HG02885 (cell line): ENCODE measurements around the gene DENND10.
"Not testable (repeated sequence)": the region's sequence is repeated elsewhere in the genome, so short reads cannot be mapped to it uniquely, and the experiment has no call there.

Experiments
- ATAC-seq: cut with Tn5 transposase; IDR thresholded peaks from one replicate; pipeline ENCODE4 v1.9.1; 2021; ENCODE audit warnings: mild to moderate bottlenecking; ENCODE audit not compliant: unreplicated experiment, poor library complexity

DENND10 gene

GRCh38 chr10:119096641-119097415, 7.1 kb upstream of the DENND10 start:
- ATAC-seq: not testable (repeated sequence)

- ATAC-seq: no peak
Observed at GRCh38 chr10:119098576-119098975, 5.3 kb upstream of the DENND10 start.

DNA sequence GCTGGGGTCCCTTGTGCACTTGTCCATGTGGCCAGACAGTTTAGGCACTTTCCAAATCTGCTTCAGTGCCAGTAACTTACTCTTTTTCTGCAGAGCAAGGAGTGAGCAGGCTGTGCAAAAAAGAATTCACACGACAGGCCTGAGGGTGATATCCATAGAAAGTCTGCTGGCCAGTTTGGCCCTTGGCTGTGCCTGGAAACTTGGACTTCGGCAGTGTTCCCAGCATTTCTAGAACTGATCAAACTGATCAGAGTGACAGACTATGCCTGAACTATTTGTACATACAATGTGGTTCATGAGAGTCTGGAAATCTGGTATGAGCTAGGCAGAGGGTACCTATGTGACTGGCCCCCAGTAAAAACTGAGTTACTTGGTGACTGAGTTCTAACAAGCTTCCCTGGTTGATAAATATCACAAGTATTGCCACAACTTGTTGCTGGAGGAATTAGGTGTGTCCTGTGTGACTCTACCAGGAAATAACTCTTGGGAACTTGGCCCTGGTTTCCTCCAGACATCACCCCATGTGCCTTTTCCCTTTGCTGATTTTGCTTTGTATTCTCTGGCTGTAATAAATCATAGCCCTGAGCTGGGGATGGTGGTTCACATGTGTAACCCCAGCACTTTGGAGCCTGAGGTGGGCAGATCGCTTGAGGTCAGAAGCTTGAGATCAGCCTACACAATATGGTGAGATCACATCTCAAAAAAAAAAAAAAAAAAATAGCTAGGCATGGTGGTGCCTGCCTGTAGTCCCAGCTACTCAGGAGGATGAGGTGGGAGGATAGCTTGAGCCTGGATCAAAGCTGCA, 3.3 kb upstream of the DENND10 start:
- ATAC-seq: no peak

- ATAC-seq: no peak
Observed at GRCh38 chr10:119101366-119102098, 2.4 kb upstream of the DENND10 start.

DNA sequence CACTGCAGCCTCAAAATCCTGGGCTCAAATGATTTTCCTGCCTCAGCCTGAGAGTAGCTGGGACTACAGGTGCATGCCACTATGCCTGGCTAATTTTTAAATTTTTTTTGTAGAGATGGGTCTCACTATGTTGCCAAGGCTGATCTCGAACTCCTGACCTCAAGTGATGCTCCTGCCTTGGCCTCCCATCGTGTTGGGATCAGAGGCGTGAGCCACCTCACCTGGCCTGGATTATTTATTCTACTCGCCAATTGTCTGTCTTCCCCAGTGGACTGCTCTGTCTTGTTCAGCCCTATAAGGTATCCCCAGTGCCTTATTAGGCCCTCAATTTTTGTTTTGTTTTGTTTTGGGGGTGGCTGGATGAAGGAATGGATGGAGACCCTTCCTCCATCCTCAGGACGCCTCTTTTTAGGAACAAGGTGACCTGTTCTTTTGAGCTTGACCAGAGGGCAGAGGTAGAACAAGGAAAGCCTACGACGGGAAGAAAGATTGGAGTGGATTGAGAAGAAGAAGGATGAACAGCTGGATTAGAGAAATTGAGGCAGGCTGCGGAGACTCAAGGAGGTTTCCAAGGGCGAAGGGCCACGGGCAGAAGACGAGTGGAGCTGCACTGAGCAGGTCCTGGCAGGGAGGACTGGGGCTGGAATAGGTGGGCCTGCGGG, 541 bp upstream of the DENND10 start:
- no peak for ATAC-seq

DNA sequence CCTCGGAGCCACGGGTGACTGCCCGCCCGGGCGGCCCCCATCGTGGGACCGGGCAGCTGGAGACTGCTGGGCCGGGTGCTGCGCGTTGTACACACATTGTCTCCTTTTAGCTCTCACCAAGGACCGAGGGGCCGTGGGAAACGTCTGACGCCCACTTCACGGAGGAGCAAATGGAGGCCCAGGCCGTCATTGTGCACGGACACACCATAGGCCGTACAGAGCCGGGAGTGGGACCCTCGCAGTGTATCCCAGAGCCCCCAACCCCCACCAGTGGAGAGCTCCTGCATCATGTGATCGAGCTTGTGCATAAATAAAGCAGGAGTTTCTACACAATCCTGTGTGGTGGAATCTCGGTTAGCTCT, 722 bp downstream of the DENND10 start:
- ATAC-seq: no peak

DNA sequence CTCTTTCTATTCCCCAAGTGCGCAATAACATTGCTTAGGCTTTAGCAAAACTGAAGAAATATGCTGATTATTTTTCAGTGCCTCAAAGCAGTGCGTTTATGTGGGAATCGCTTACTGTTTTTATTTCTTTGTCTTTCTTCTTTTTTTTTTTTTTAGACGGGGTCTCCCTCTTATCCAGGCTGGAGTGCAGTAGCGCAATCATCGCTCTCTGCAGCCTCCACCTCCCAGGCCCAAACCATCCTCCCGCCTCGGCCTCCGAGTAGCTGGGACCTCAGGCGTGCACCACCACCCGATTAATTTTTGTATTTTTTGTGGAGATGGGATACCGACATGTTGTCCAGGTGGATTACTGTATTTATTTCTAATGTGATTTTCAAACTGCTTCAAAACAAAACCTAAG, 1.2 kb downstream of the DENND10 start:
- ATAC-seq: no peak

- not testable (repeated sequence) for ATAC-seq
Observed at GRCh38 chr10:119105899-119106298, 2.0 kb downstream of the DENND10 start.

- ATAC-seq: not testable (repeated sequence)
Observed at GRCh38 chr10:119107106-119107505, 3.2 kb downstream of the DENND10 start.

DNA sequence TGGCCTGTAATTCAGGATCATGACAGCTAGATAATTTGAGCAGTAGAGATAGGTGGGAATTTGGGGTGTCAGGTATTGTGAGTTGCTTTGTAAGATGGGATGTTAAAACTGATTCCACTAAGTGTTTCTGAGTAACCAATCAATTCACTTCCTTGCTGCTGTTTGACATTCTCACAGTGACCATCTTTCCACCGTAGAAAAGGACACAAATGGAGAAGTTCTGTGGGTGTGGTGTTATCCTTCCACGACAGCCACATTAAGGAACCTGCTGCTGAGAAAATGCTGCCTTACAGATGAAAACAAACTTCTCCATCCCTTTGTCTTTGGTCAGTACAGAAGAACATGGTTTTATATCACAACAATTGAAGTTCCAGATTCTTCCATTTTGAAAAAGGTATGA, 3.9 kb downstream of the DENND10 start:
- not testable (repeated sequence) for ATAC-seq

DNA sequence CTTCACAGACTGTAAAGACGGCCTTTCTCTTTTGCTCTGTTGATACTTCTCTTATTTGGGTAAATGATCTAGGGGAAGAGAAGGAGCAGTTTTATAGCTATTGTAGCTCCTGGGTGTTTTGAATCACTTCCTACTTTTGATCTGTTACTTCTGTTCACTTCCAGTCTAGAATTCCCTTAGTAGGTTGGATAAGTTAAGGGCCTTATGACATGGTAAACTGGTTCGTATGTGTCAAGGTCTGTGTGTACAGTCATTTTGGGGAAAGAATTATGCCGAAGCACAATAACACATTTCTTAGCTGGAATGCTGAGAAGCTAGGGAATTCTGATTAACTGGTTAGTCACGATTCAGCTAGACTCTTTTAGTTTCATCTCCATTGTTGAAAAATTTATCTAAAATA, 8.1 kb downstream of the DENND10 start:
- ATAC-seq: no peak

DNA sequence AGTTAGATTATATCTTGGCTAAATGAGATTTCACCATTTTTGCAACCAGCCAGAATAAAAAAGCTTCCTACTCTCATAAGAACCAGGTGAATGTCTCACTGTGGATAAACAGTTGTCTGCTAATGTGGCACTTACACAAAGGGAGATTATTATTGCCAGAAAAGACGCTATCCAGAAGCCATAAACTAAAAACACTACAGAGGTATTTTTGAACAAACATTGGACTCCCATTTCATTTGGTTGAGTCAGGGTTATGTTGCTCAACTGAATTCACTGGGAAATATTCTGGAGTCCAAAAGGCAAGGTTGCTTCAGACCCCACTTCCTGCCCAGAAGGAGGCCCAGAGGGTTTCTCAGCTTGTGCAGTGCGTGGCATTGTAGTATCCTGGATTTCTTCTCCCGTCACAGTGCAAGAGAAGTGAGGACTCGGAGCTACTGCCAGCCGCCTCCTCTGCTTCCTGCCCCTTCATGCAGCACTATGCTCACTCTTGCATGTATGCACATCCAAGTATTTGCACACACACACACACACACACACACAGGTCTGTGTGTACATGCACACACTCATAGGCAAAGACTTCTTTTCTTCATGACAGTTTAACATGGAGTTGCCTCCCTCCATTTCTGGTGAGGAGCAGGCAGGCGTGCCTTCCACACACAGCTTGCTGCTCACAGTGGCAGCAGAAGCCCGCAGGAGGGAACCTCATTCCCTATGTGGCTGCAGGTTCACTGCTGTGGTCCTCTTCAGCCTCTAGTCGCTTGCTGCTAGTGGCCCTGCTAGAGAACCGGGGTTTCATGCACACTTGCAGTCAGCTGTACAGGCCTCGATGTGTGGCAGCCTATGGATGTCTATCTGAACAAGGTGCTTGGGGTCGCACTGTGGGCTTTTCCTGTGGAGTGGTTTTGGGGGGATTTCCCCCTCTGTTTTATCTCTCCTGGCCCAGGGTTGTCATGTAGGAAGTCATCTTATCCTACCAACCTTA, 10.1 kb downstream of the DENND10 start:
- ATAC-seq: no peak

DNA sequence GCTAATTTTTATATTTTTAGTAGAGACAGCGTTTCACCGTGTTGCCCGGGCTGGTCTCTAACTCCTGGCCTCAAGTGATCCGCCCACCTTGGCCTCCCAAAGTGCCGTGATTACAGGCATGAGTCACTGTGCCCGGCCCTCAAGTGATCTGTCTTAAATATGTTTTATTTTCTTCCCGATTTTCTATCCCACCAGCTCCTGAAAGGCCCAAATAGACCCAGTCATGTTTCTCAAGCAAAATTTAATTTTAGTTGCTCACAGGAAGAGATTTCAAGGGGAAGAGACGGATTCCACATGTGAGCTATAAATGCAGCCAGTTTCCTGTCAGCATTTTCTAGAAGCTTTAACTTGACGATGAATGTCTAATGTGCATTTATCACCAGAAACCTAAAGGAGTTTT, 12.0 kb downstream of the DENND10 start:
- no peak for ATAC-seq

DNA sequence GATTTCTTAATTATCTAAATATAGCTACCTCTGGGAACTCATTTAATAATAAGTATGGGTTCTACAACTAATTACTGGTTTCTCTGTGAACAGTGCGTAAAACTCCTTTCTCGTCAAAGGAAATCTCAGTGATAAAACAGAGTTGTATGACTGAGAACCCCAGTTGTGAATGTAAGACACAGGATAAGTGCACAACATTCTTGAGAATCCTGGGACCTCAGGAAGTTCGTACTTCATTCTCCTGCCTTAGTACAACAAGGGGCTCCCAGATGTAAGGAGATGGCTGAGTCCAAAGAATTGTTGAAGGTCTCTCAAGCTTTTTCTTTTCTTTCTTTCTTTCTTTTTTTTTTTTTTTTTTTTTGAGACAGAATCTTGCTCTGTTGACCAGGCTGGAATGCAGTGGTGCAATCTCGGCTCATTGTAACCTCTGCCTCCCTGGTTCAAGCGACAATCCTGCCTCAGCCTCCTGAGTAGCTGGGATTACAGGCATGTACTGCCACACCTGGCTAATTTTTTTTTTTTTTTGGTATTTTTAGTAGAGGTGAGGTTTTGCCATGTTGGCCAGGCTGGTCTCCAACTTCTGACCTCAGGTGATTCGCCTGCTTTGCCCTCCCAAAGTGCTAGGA, 12.5 kb downstream of the DENND10 start:
- no peak for ATAC-seq

- no peak for ATAC-seq
Observed at GRCh38 chr10:119118231-119118630, 14.3 kb downstream of the DENND10 start.

- ATAC-seq: no peak
Observed at GRCh38 chr10:119119400-119119799, 15.5 kb downstream of the DENND10 start.

- ATAC-seq: peak; percentile 92
Observed at GRCh38 chr10:119120413-119120867, 16.5 kb downstream of the DENND10 start.

DNA sequence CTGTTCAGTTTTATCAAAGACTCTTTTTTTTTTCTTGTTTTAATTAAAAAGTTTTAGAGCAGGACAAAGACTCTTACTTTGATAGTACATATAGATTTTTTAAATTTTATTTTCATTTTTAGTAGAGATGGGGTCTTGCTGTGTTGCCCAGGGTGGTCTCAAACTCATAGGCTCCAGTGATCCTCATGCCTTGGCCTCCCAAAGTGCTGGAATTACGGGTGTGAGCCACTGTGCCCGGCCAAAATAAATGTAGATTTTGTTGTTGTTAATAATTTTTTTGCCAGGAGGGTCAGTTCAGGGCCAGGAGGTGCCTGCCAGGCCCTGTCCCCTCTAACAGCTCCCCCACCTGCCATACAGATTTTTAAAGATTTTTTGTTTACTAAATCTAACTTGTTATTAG, 17.0 kb downstream of the DENND10 start:
- ATAC-seq: no peak

- ATAC-seq: no peak
Observed at GRCh38 chr10:119125942-119126341, 22.0 kb downstream of the DENND10 start.
